Stomach (tissue), 9 donors: ENCODE measurements around the gene ANKIB1. TPM values are rescaled to one million over a fixed set of nuclear protein-coding genes. Genes with fewer than 3 reads are reported as not detected.

Experiments used
- DNase-seq, 2 donors: peaks; one replicate each; pipeline versions ENCODE4 v3.0.0 to v3.0.0-alpha.2; 2013 to 2019
- H3K27ac ChIP-seq, 5 donors: fragments of 200-600 bp in 4 of 5; sonication (generic) in 4 of 5; one replicate each; pipeline ENCODE4 v1.5.1; 2013 to 2019; ENCODE audit warnings: mild to moderate bottlenecking in 1 of 5, moderate library complexity in 1 of 5
- H3K27me3 ChIP-seq, 3 donors: fragments of 200-600 bp; sonication (generic); one replicate each; pipeline ENCODE4 v1.5.1; 2017 to 2019; ENCODE audit warnings: mixed run types in 1 of 3
- H3K36me3 ChIP-seq, 4 donors: fragments of 200-600 bp; sonication (generic); 1 replicate in 3 of 4; 2 replicates in 1 of 4; pipeline ENCODE4 v1.5.1; 2016 to 2019
- H3K4me1 ChIP-seq, 4 donors: fragments of 200-600 bp; sonication (generic); one replicate each; pipeline ENCODE4 v1.5.1; 2016 to 2019
- H3K4me3 ChIP-seq, 4 donors: fragments of 200-600 bp; sonication (generic) in 3 of 4; one replicate each; pipeline ENCODE4 v1.5.1; 2016 to 2019; ENCODE audit warnings: mild to moderate bottlenecking in 1 of 4
- H3K9me3 ChIP-seq, 4 donors: fragments of 200-600 bp; sonication (generic); one replicate each; pipeline ENCODE4 v1.5.1; 2016 to 2019
- CTCF ChIP-seq, 7 experiments: fragments of 450-650 bp in 4 of 7; fragments of 200-600 bp in 3 of 7; sonication (generic) in 3 of 7; IDR thresholded peaks; one replicate each; pipeline ENCODE4 v1.5.1; 2016 to 2019; ENCODE audit warnings: antibody characterized with exemption in 7 of 7, control low read depth in 2 of 7, mild to moderate bottlenecking in 1 of 7
- EP300 ChIP-seq: sonication (generic); formaldehyde crosslinking; IDR thresholded peaks from one replicate; pipeline ENCODE4 v1.6.1; 2017; ENCODE audit warnings: antibody characterized with exemption
- POLR2A ChIP-seq, 4 donors: fragments of 450-650 bp; IDR thresholded peaks; one replicate each; pipeline ENCODE4 v1.6.1; 2016; ENCODE audit warnings: antibody characterized with exemption in 4 of 4, control low read depth in 2 of 4, mild to moderate bottlenecking in 1 of 4, moderate library complexity in 1 of 4
- POLR2AphosphoS5 ChIP-seq, 3 donors: sonication (generic); formaldehyde crosslinking; IDR thresholded peaks; one replicate each; pipeline ENCODE4 v1.6.1; 2016; ENCODE audit warnings: antibody characterized with exemption in 3 of 3
- WGBS, 5 donors: extraction: QIAGEN DNeasy Blood & Tissue Kit in 3 of 5; methylation state at CpG; one replicate each; pipeline versions ENCODE4 v1.1.5 to v1.1.7; 2013 to 2018; 5-methylcytosine and 5-hydroxymethylcytosine counted together
- intact Hi-C: fragments of 100-400 bp; cut with DNase I; formaldehyde crosslinking; loops from one replicate; pipeline ENCODE4 v1.15.1; 2023; ENCODE audit warnings: low total_unique reads
- polyA plus RNA-seq, 3 donors: library from polyadenylated mRNA; stranded (reverse); fragments of 200-250 nt; gene quantifications; one replicate each; pipeline ENCODE4 v1.2.3, GENCODE V29; 2013
- total RNA-seq, 5 donors: library from RNA; depleted of rRNA; stranded (reverse); fragments of >200 nt; gene quantifications; one replicate each; pipeline versions ENCODE4 v1.1.0 to v1.2.3, GENCODE V29; 2014 to 2016
- donor health status: healthy with polysubstance abuse.
- donor health status: Bipolar disorder and iron deficiency.
- donor health status: healthy.

ANKIB1 gene
- total and polyA plus RNA-seq, 8 donors, result 8.3 to 212 (median 36.2) TPM

DNA sequence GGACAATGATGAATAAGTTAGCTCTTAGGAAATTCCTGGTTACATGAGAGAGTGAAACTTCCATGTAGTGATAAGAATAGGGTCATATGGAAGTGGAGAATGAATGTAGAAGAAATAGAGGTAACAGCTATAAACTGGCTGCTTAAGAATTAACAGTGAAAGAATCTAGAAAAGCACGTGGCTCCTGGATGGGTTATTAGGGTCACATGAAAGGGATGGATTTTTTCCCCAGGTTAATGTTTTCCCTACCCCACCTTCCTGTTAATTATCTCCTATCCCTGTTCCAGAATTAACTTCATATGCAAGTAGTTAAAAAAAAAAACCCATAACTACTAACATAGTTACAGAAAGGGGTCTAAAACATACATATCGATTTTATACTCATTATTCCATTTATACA, 58.0 kb downstream of the ANKIB1 start:
- no peak for DNase-seq
- intact Hi-C loops, result no loop called here
- no peak overlapping the region for H3K27ac ChIP-seq
- H3K36me3 ChIP-seq, result peaks cover 0 to 21% (median 17%) of the 10 kb centered on the region in 4 donors
- H3K9me3 ChIP-seq, result no peaks in the 10 kb centered on the region
- no peak for TF ChIP-seq CTCF (IDR thresholded peaks at IDR 0.05)
- no peak for TF ChIP-seq POLR2A (IDR thresholded peaks at IDR 0.05)
- TF ChIP-seq POLR2AphosphoS5 (IDR thresholded peaks at IDR 0.05), result no peak
- TF ChIP-seq EP300, result no peak
- H3K4me1 ChIP-seq, result no peaks in the 10 kb centered on the region
- 76 to 89% (median 83%) methylated on average over 2 of the region's 2 CpGs for WGBS, 5 donors
- H3K4me3 ChIP-seq, result no peak overlapping the region
- no peaks in the 10 kb centered on the region for H3K27me3 ChIP-seq

- no peak for DNase-seq
- Histone ChIP-seq H3K27ac (no peak overlapping the region), H3K4me3 (no peak overlapping the region), H3K4me1 (no peaks in the 10 kb centered on the region), H3K27me3 (no peaks in the 10 kb centered on the region), H3K36me3 (peaks cover 0 to 21% (median 19%) of the 10 kb centered on the region in 4 donors), H3K9me3 (no peaks in the 10 kb centered on the region)
- intact Hi-C loops, result no loop called here
- WGBS, 5 donors, result 86 to 94% (median 87%) methylated on average over 2 of the region's 2 CpGs
- TF ChIP-seq EP300, result no peak
- no peak for TF ChIP-seq CTCF (IDR thresholded peaks at IDR 0.05)
- TF ChIP-seq POLR2A (IDR thresholded peaks at IDR 0.05), result no peak
- TF ChIP-seq POLR2AphosphoS5 (IDR thresholded peaks at IDR 0.05), result no peak
These were observed 58.7 kb downstream of the ANKIB1 start for GRCh38 chr7:92304406-92304893.

- TF ChIP-seq CTCF (IDR thresholded peaks at IDR 0.05) (no peak), EP300 (no peak), POLR2AphosphoS5 (IDR thresholded peaks at IDR 0.05) (no peak), POLR2A (IDR thresholded peaks at IDR 0.05) (no peak)
- H3K27me3 ChIP-seq, result no peaks in the 10 kb centered on the region
- intact Hi-C loops, result no loop called here
- 69 to 83% (median 77%) methylated on average over 2 of the region's 2 CpGs for WGBS, 5 donors
- H3K9me3 ChIP-seq, result no peaks in the 10 kb centered on the region
- DNase-seq, result no peak
- no peaks in the 10 kb centered on the region for H3K4me1 ChIP-seq
- H3K36me3 ChIP-seq, result peaks cover 0 to 18% (median 15%) of the 10 kb centered on the region in 4 donors
- H3K27ac ChIP-seq, result no peak overlapping the region
- no peak overlapping the region for H3K4me3 ChIP-seq
These were observed 60.4 kb downstream of the ANKIB1 start for GRCh38 chr7:92306153-92306552.

DNA sequence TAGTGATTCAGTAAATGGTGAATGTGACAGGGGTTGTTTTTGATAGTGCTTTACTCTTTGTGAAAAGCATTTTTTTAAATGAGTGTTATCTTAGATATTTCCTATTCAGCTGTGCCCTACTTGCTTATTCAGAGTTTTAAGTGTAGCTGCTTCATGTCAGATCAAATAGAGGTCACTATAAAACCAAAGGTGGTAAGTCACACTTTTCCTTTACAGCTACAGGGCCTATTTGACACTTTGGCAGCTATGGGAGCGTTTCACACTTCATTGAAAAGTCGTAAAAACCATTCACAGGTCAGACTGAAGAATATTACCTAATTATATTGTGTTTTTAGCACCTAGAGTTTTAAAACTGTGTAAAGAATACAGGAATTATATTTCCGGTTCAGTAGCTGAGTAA, 67.3 kb downstream of the ANKIB1 start:
- Histone ChIP-seq H3K27me3 (no peaks in the 10 kb centered on the region), H3K9me3 (no peaks in the 10 kb centered on the region), H3K36me3 (peaks cover 0 to 6% (median 3%) of the 10 kb centered on the region in 4 donors), H3K27ac (no peak overlapping the region), H3K4me1 (no peaks in the 10 kb centered on the region), H3K4me3 (no peak overlapping the region)
- intact Hi-C loops, result no loop called here
- WGBS, 5 donors, result 92 to 95% (median 94%) methylated on average over 3 of the region's 3 CpGs
- no peak for DNase-seq
- TF ChIP-seq EP300 (no peak), CTCF (IDR thresholded peaks at IDR 0.05) (no peak), POLR2A (IDR thresholded peaks at IDR 0.05) (no peak)
